Liver (tissue), 9 donors: ENCODE data around the gene ASB2. TPM values are rescaled to one million over a fixed set of nuclear protein-coding genes. Genes with fewer than 3 reads are reported as not detected.
A peak's percentile ranks its signal among the peaks of the same experiment; 100 is the strongest.

Source experiments
- DNase-seq: peaks from one replicate; pipeline ENCODE4 v3.0.0-alpha.2; 2017; ENCODE audit warnings: low spot score
- H3K27ac ChIP-seq, 2 donors: one replicate each; pipeline ENCODE4 v1.7.0; 2013; ENCODE audit warnings: inconsistent platforms in 2 of 2, low read length in 2 of 2, control low read depth in 1 of 2, low read depth in 1 of 2, mild to moderate bottlenecking in 1 of 2
- H3K27me3 ChIP-seq, 4 donors: one replicate each; pipeline versions ENCODE4 v1.6.1 to v1.7.0; 2013; ENCODE audit warnings: low read length in 3 of 4, inconsistent platforms in 1 of 4, mild to moderate bottlenecking in 1 of 4, moderate library complexity in 1 of 4; ENCODE audit not compliant: control insufficient read depth in 4 of 4, insufficient read depth in 4 of 4
- H3K36me3 ChIP-seq, 4 donors: one replicate each; pipeline versions ENCODE4 v1.6.1 to v1.7.0; 2013; ENCODE audit warnings: low read length in 3 of 4, mild to moderate bottlenecking in 3 of 4, low read depth in 1 of 4, moderate library complexity in 1 of 4; ENCODE audit not compliant: control insufficient read depth in 4 of 4, insufficient read depth in 3 of 4
- H3K4me1 ChIP-seq, 4 donors: one replicate each; pipeline versions ENCODE4 v1.6.1 to v1.7.0; 2013; ENCODE audit warnings: low read length in 3 of 4, mild to moderate bottlenecking in 3 of 4, moderate library complexity in 1 of 4; ENCODE audit not compliant: control insufficient read depth in 4 of 4, insufficient read depth in 4 of 4
- H3K4me3 ChIP-seq, 3 donors: one replicate each; pipeline versions ENCODE4 v1.6.1 to v1.7.0; 2013; ENCODE audit warnings: low read length in 3 of 3, control low read depth in 1 of 3, low read depth in 1 of 3, mild to moderate bottlenecking in 1 of 3
- H3K9ac ChIP-seq, 2 donors: one replicate each; pipeline ENCODE4 v1.7.0; 2013; ENCODE audit warnings: low read length in 2 of 2, mild to moderate bottlenecking in 2 of 2, moderate library complexity in 2 of 2, control low read depth in 1 of 2, low read depth in 1 of 2
- H3K9me3 ChIP-seq, 4 donors: one replicate each; pipeline versions ENCODE4 v1.6.1 to v1.7.0; 2013; ENCODE audit warnings: low read length in 3 of 4; ENCODE audit not compliant: control insufficient read depth in 4 of 4
- ATF3 ChIP-seq: IDR thresholded peaks from 2 replicates; pipeline ENCODE4 v1.6.1; 2016; ENCODE audit warnings: antibody characterized with exemption
- EGR1 ChIP-seq, 2 donors: IDR thresholded peaks; 2 replicates each; pipeline ENCODE4 v1.6.1; 2016 to 2018; ENCODE audit warnings: antibody characterized with exemption in 2 of 2, low read depth in 2 of 2
- FOXA1 ChIP-seq: IDR thresholded peaks from 2 replicates; pipeline ENCODE4 v1.6.1; 2016; ENCODE audit warnings: antibody characterized with exemption
- GABPA ChIP-seq, 2 donors: IDR thresholded peaks in 1 of 2; conservative IDR thresholded peaks in 1 of 2; 2 replicates each; pipeline ENCODE4 v1.6.1; 2016; ENCODE audit warnings: antibody characterized with exemption in 2 of 2, mild to moderate bottlenecking in 1 of 2, moderate library complexity in 1 of 2
- HNF4A ChIP-seq, 2 donors: conservative IDR thresholded peaks; 2 replicates each; pipeline ENCODE4 v1.6.1; 2016; ENCODE audit warnings: antibody characterized with exemption in 2 of 2, mild to moderate bottlenecking in 2 of 2
- JUND ChIP-seq, 2 donors: IDR thresholded peaks; 2 replicates each; pipeline ENCODE4 v1.6.1; 2016; ENCODE audit warnings: antibody characterized with exemption in 2 of 2
- RAD21 ChIP-seq, 2 donors: IDR thresholded peaks; 2 replicates each; pipeline ENCODE4 v1.6.1; 2016; ENCODE audit warnings: antibody characterized with exemption in 2 of 2, mild to moderate bottlenecking in 2 of 2
- RXRA ChIP-seq, 2 donors: IDR thresholded peaks; 2 replicates each; pipeline ENCODE4 v1.6.1; 2017 to 2018; ENCODE audit warnings: antibody characterized with exemption in 2 of 2, mild to moderate bottlenecking in 1 of 2
- TAF1 ChIP-seq: conservative IDR thresholded peaks from 2 replicates; pipeline ENCODE4 v1.6.1; 2016; ENCODE audit warnings: antibody characterized with exemption, mild to moderate bottlenecking
- WGBS: extraction: QIAGEN DNeasy Blood & Tissue Kit; methylation state at CpG from one replicate; pipeline ENCODE4 v1.1.7; 2013; 5-methylcytosine and 5-hydroxymethylcytosine counted together
- polyA plus RNA-seq, 2 donors: library from polyadenylated mRNA; stranded (reverse) in 1 of 2; unstranded in 1 of 2; fragments of 200-250 nt in 1 of 2; fragments of >200 nt in 1 of 2; fragmentation: Nextera tagmentation in 1 of 2; extraction: Ambion mirVana in 1 of 2; gene quantifications; one replicate each; pipeline versions ENCODE4 v1.2.1 to v1.2.3, GENCODE V29; 2013 to 2015
- total RNA-seq, 2 donors: library from RNA; depleted of rRNA; stranded (reverse); fragments of >200 nt; gene quantifications; one replicate each; pipeline ENCODE4 v1.2.3, GENCODE V29; 2014
- TF ChIP-seq, protein P1 (sequence below): fragments of 150-350 bp; IDR thresholded peaks from 2 replicates; pipeline ENCODE4 v1.5.1; 2017; ENCODE audit warnings: improper control_type of control experiment, low read depth, low read length; ENCODE audit not compliant: missing input control
- TF ChIP-seq, protein P2 (sequence below): IDR thresholded peaks from 2 replicates; pipeline ENCODE4 v1.6.1; 2016; ENCODE audit warnings: antibody characterized with exemption, mild to moderate bottlenecking
- donor health status: healthy.
- donor health status: healthy.
- donor health status: healthy.
- donor health status: healthy.
- donor health status: healthy.

ASB2 gene
- total and polyA plus RNA-seq, 4 donors = 0.18 to 0.56 (median 0.38) TPM

DNA sequence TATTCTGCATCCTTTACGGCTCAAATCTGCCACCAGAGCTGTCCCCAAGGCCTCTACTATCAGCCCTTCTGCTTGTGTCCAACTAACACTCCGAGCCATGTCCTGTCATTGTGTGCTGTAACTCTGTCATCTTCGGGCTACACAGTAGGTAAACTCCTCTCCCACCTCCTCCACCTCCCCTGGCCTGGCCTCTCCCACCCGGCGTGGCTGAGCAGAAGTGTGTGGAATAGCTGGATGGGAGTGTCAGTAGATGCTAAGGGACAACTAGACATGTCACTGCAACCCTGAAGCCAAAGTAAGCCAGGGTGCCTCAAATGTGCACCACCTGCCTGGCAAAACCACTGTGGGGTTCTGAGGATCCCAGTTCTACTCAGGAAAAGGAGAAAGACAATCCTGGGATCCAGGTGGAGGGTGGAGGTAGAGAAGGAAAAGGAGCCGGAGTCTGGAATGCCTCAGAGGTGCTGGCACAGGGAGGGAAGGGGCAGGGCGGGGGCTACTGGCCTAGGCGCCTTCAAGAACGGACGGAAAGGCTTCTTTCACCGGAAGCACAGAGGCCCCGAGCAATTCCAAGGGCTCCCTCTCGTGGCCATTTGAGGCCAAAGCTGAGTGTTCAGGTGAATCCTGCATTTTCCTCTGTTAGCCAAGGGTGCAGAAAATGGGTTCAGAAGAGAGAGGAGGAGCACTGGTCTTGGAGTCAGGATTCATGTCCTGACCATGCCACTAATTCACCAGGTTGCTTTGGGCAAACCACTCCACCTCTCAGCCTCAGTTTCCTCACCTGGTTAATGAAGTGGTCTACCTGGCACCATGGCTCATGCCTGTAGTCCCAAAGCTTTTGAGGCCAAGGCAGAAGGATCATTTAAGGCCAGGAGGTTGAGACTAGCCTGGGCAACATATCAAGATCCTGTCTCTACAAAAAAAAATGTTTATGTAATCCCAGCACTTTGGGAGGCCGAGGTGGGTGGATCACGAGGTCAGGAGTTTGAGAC is 69.7 kb downstream of the ASB2 start (continued):
- no peak for TF ChIP-seq FOXA1

DNA sequence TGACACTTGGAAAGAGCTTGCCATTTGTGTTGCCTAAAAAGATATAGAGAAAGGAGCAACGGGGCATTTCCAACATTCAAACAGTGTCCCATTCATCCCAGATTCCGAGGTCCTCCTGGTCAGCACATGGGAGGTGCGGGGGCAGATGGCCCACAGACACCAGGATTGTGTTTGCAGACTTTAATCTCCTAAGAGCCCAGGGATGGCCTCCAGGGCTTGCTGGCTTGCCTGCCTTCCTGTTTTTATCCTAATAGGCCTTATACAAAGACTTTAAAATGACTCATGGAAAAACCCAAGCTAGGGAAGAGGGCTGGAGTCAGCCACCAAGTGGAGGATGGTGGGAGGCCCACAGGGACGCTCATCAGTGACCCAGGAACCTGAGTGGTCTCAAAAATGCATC is 70.7 kb downstream of the ASB2 start:
- H3K27ac ChIP-seq = no peak overlapping the region
- H3K4me1 ChIP-seq = no peaks in the 10 kb centered on the region
- no peak overlapping the region for H3K9ac ChIP-seq
- 63% methylated on average over 4 of the region's 4 CpGs for WGBS
- no peaks in the 10 kb centered on the region for H3K9me3 ChIP-seq
- DNase-seq = no peak
- TF ChIP-seq FOXA1 (no peak), RXRA (IDR thresholded peaks at IDR 0.05) (no peak), TAF1 (no peak), ATF3 (no peak), EGR1 (IDR thresholded peaks at IDR 0.05; ENCODE audit: low read depth in 2 of 2) (no peak), GABPA (IDR thresholded peaks at IDR 0.05 in 1 of 2, conservative IDR thresholded peaks at IDR 0.05 in 1 of 2) (no peak), HNF4A (conservative IDR thresholded peaks at IDR 0.05) (no peak), JUND (IDR thresholded peaks at IDR 0.05) (no peak)
- TF ChIP-seq, protein P1, sequence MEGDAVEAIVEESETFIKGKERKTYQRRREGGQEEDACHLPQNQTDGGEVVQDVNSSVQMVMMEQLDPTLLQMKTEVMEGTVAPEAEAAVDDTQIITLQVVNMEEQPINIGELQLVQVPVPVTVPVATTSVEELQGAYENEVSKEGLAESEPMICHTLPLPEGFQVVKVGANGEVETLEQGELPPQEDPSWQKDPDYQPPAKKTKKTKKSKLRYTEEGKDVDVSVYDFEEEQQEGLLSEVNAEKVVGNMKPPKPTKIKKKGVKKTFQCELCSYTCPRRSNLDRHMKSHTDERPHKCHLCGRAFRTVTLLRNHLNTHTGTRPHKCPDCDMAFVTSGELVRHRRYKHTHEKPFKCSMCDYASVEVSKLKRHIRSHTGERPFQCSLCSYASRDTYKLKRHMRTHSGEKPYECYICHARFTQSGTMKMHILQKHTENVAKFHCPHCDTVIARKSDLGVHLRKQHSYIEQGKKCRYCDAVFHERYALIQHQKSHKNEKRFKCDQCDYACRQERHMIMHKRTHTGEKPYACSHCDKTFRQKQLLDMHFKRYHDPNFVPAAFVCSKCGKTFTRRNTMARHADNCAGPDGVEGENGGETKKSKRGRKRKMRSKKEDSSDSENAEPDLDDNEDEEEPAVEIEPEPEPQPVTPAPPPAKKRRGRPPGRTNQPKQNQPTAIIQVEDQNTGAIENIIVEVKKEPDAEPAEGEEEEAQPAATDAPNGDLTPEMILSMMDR = no peak
- TF ChIP-seq, protein P2, sequence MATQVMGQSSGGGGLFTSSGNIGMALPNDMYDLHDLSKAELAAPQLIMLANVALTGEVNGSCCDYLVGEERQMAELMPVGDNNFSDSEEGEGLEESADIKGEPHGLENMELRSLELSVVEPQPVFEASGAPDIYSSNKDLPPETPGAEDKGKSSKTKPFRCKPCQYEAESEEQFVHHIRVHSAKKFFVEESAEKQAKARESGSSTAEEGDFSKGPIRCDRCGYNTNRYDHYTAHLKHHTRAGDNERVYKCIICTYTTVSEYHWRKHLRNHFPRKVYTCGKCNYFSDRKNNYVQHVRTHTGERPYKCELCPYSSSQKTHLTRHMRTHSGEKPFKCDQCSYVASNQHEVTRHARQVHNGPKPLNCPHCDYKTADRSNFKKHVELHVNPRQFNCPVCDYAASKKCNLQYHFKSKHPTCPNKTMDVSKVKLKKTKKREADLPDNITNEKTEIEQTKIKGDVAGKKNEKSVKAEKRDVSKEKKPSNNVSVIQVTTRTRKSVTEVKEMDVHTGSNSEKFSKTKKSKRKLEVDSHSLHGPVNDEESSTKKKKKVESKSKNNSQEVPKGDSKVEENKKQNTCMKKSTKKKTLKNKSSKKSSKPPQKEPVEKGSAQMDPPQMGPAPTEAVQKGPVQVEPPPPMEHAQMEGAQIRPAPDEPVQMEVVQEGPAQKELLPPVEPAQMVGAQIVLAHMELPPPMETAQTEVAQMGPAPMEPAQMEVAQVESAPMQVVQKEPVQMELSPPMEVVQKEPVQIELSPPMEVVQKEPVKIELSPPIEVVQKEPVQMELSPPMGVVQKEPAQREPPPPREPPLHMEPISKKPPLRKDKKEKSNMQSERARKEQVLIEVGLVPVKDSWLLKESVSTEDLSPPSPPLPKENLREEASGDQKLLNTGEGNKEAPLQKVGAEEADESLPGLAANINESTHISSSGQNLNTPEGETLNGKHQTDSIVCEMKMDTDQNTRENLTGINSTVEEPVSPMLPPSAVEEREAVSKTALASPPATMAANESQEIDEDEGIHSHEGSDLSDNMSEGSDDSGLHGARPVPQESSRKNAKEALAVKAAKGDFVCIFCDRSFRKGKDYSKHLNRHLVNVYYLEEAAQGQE = no peak
- H3K27me3 ChIP-seq = peaks cover 0 to 4% (median 0%) of the 10 kb centered on the region in 4 donors
- no peak overlapping the region for H3K4me3 ChIP-seq
- no peaks in the 10 kb centered on the region for H3K36me3 ChIP-seq

- H3K9me3 ChIP-seq = no peaks in the 10 kb centered on the region
- H3K9ac ChIP-seq = no peak overlapping the region
- peaks cover 0 to 4% (median 0%) of the 10 kb centered on the region in 4 donors for H3K27me3 ChIP-seq
- no peak overlapping the region for H3K27ac ChIP-seq
- H3K4me3 ChIP-seq = no peak overlapping the region
- WGBS = 44% methylated on average over 15 of the region's 15 CpGs
- DNase-seq = no peak
- H3K4me1 ChIP-seq = no peaks in the 10 kb centered on the region
- TF ChIP-seq RAD21 (IDR thresholded peaks at IDR 0.05) = peak in 1 of 2 donors; percentile 23
- no peak for TF ChIP-seq JUND (IDR thresholded peaks at IDR 0.05)
- H3K36me3 ChIP-seq = no peaks in the 10 kb centered on the region
Observed at GRCh38 chr14:93903342-93904184, 72.8 kb downstream of the ASB2 start.
